NB4 (cell line): Measurements from ENCODE around the gene GCH1.
A peak's percentile ranks its signal among the peaks of the same experiment; 100 is the strongest.
"Not testable (repeated sequence)": the region's sequence is repeated elsewhere in the genome, so short reads cannot be mapped to it uniquely, and the experiment has no call there.

ENCODE experiments used
- DNase-seq: peaks from one replicate; pipeline ENCODE4 v3.0.0; 2010; ENCODE audit warnings: low read depth
- H3K4me3 ChIP-seq: one replicate; pipeline ENCODE4 v1.5.1; 2011; ENCODE audit warnings: mild to moderate bottlenecking, low read depth, low read length, moderate library complexity
- CTCF ChIP-seq: IDR thresholded peaks from one replicate; pipeline ENCODE4 v1.5.1; 2012; ENCODE audit warnings: low read depth, low read length
- MAX ChIP-seq: IDR thresholded peaks from 2 replicates; pipeline ENCODE4 v1.6.1; 2011; ENCODE audit warnings: low read depth, low read length
- MYC ChIP-seq: IDR thresholded peaks from 2 replicates; pipeline ENCODE4 v1.6.1; 2011; ENCODE audit warnings: low read depth, low read length
- POLR2A ChIP-seq: IDR thresholded peaks from 2 replicates; pipeline ENCODE4 v1.6.1; 2011; ENCODE audit warnings: mild to moderate bottlenecking; ENCODE audit not compliant: insufficient read length; ENCODE audit errors: extremely low read depth

Gene GCH1

GRCh38 chr14:54881235-54881760 lies 21.3 kb downstream of the GCH1 start:
- TF ChIP-seq POLR2A: no peak
- no peak for TF ChIP-seq CTCF
- no peak for TF ChIP-seq MYC
- H3K4me3 ChIP-seq: no peak overlapping the region

DNA sequence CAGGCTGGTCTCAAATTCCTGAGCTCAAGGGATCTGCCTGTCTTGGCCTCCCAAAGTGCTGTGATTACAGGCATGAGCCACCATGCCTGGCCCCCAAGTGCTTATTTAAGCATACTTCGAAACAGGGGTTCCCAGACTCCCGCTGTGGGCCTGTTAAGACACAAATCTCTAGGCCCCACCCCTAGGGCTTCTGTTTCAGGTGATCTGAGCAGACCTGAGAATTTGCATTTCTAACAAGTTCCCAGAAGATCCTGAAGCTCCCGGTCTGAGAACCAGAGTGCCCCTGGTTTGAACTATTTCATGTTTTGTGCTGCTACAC lies 25.0 kb downstream of the GCH1 start:
- DNase-seq: no peak
- no peak overlapping the region for H3K4me3 ChIP-seq
- TF ChIP-seq POLR2A (no peak), MAX (no peak), MYC (no peak), CTCF (no peak)

More at GRCh38 chr14:54881235-54881760, 21.3 kb downstream of the GCH1 start:
- DNase-seq: no peak

DNA sequence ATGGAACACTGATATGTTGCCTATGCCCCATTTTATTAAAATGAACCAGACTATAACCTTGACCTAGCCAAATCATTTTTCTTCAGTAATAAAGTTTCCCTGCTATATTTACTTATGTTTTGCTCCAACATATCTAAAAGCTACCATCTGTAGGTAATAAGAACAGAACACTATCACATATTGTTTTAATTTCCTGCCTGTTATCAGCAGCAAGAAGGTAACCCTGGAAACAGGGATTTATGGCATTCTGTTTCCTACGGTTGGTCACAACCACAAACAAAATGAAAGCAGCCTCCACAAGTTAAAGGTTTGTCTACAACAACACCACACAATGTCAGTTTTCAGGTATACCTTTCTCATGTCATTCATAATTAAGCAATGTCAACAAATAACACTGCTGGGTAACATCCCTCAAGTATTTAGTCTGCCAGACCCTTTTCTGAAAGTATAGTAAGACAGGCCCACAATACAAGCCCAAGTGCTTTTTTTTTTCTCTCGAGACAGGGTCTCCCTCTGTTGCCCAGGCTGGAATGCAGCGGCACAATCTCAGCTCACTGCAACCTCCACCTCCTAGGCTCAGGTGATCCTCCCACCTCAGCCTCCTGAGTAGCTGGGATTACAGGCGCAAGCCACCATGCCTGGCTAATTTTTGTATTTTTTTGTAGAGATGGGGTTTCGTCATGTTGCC lies 25.5 kb downstream of the GCH1 start:
- H3K4me3 ChIP-seq: no peak overlapping the region
- no peak for TF ChIP-seq POLR2A
- no peak for TF ChIP-seq MYC
- TF ChIP-seq MAX: no peak
- no peak for TF ChIP-seq CTCF
- no peak for DNase-seq

DNA sequence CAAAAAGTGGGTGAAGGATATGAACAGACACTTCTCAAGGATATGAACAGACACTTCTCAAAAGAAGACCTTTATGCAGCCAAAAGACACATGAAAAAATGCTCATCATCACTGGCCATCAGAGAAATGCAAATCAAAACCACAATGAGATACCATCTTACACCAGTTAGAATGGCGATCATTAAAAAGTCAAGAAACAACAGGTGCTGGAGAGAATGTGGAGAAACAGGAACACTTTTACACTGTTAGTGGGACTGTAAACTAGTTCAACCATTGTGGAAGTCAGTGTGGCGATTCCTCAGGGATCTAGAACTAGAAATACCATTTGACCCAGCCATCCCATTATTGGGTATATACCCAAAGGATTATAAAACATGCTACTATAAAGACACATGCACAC lies 27.0 kb downstream of the GCH1 start:
- not testable (repeated sequence) for DNase-seq, H3K4me3 ChIP-seq

DNA sequence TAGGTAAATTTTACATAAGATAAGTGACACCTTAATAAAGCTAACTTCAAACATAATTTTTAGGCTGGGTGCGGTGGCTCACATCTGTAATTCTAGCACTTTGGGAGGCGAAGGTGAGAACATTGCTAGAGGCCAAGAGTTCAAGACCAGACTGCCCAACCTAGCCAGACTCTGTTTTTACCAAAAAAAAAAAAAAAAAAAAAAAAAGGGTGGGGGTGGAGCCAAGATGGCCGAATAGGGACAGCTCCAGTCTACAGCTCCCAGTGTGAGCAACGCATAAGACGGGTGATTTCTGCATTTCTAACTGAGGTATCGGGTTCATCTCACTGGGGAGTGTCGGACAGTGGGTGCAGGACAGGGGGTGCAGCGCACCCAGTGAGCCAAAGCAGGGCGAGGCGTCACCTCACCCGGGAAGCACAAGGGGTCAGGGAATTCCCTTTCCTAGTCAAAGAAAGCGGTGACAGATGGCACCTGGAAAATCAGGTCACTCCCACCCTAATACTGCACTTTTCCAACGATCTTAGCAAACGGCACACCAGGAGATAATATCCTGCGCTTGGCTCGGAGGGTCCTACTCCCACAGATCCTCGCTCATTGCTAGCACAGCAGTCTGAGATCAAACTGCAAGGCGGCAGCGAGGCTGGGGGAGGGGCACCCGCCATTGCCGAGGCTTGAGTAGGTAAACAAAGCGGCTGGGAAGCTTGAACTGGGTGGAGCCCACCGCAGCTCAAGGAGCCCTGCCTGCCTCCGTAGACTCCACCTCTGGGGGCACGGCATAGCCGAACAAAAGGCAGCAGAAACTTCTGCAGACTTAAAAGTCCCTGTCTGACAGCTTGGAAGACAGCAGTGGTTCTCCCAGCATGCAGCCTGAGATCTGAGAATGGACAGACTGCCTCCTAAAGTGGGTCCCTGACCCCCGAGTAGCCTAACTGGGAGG lies 32.2 kb downstream of the GCH1 start:
- DNase-seq, H3K4me3 ChIP-seq: not testable (repeated sequence)

- H3K4me3 ChIP-seq: no peak overlapping the region
- no peak for DNase-seq
- no peak for TF ChIP-seq CTCF
- no peak for TF ChIP-seq MYC
- no peak for TF ChIP-seq POLR2A
- no peak for TF ChIP-seq MAX
Observed at GRCh38 chr14:54867011-54867410, 35.6 kb downstream of the GCH1 start.

GRCh38 chr14:54866588-54866987 lies 36.0 kb downstream of the GCH1 start:
- no peak overlapping the region for H3K4me3 ChIP-seq
- DNase-seq: peak; percentile 31
- TF ChIP-seq MYC (no peak), MAX (no peak), POLR2A (no peak)
